ENCODE data around the gene IRS2.

- TF ChIP-seq POLR2A (IDR thresholded peaks at IDR 0.05) (no peak), CTCF (IDR thresholded peaks at IDR 0.05) (no peak), EP300 (IDR thresholded peaks at IDR 0.05) (no peak)
Measured at GRCh38 chr13:109733550-109733949, 52.8 kb downstream of the IRS2 start.
